GM20431 (cell line): ENCODE results near the gene ARPC1A.
"Not testable (repeated sequence)": the region's sequence is repeated elsewhere in the genome, so short reads cannot be mapped to it uniquely, and the experiment has no call there.

Experiments used
- in situ Hi-C: fragments of 300-500 bp; cut with MseI, MboI; formaldehyde crosslinking; loops from one replicate; pipeline ENCODE4 v1.15.0; 2020; ENCODE audit warnings: low sequenced_read_pairs; ENCODE audit not compliant: unreplicated experiment

The ARPC1A gene

GRCh38 chr7:99385564-99385963 lies 59.9 kb downstream of the ARPC1A start:
- in situ Hi-C loops, result no loop called here

GRCh38 chr7:99386584-99387238 lies 61.0 kb downstream of the ARPC1A start:
- in situ Hi-C loops, result no loop called here

- in situ Hi-C loops, result not testable (repeated sequence)
Measured at GRCh38 chr7:99387239-99387635, 61.5 kb downstream of the ARPC1A start.

- in situ Hi-C loops, result no loop called here
Measured at GRCh38 chr7:99387912-99388311, 62.2 kb downstream of the ARPC1A start.

- in situ Hi-C loops, result no loop called here
Measured at GRCh38 chr7:99389772-99390171, 64.1 kb downstream of the ARPC1A start.

GRCh38 chr7:99390941-99391602 lies 65.4 kb downstream of the ARPC1A start:
- in situ Hi-C loops, result no loop called here

GRCh38 chr7:99392046-99392445 lies 66.3 kb downstream of the ARPC1A start:
- in situ Hi-C loops, result no loop called here

- in situ Hi-C loops, result no loop called here
Measured at GRCh38 chr7:99392659-99393354, 67.1 kb downstream of the ARPC1A start.

- in situ Hi-C loops, result no loop called here
Measured at GRCh38 chr7:99393355-99394187, 67.9 kb downstream of the ARPC1A start.

- in situ Hi-C loops, result no loop called here
Measured at GRCh38 chr7:99394188-99394502, 68.4 kb downstream of the ARPC1A start.

GRCh38 chr7:99395616-99396327 lies 70.1 kb downstream of the ARPC1A start:
- in situ Hi-C loops, result no loop called here

GRCh38 chr7:99396418-99397296 lies 71.0 kb downstream of the ARPC1A start:
- in situ Hi-C loops, result no loop called here

- in situ Hi-C loops, result no loop called here
Measured at GRCh38 chr7:99397297-99397983, 71.7 kb downstream of the ARPC1A start.

- in situ Hi-C loops, result no loop called here
Measured at GRCh38 chr7:99398891-99399445, 73.3 kb downstream of the ARPC1A start.

GRCh38 chr7:99399597-99399996 lies 73.9 kb downstream of the ARPC1A start:
- in situ Hi-C loops, result no loop called here

- in situ Hi-C loops, result no loop called here
Measured at GRCh38 chr7:99402854-99403253, 77.2 kb downstream of the ARPC1A start.

- in situ Hi-C loops, result no loop called here
Measured at GRCh38 chr7:99403764-99404163, 78.1 kb downstream of the ARPC1A start.
